ENCODE data around the gene MIP. TPM values are rescaled to one million over a fixed set of nuclear protein-coding genes. Genes with fewer than 3 reads are reported as not detected.

Gene MIP
- total and polyA plus RNA-seq, 2 donors from 2014 or later = not detected

GRCh38 chr12:56431850-56432249 is 22.6 kb downstream of the MIP start:
- FAIRE-seq = no peak
- H3K36me3 ChIP-seq (ENCODE audit: control insufficient read depth in 2 of 3, insufficient read depth in 3 of 3, low read length in 3 of 3) = peaks cover 0 to 3% (median 0%) of the 10 kb centered on the region in 3 donors
- no peak for TF ChIP-seq CTCF (IDR thresholded peaks at IDR 0.05; ENCODE audit: borderline replicate concordance, extremely low read depth, insufficient read depth)
- H3K4me3 ChIP-seq (ENCODE audit: low read length in 3 of 3) = no peak overlapping the region
- no peak overlapping the region for H3K9ac ChIP-seq (ENCODE audit: low read length in 3 of 3)
- no peak for DNase-seq
- H3K4me1 ChIP-seq (ENCODE audit: control insufficient read depth in 2 of 3, insufficient read depth in 2 of 3, low read depth in 1 of 3, low read length in 3 of 3) = no peaks in the 10 kb centered on the region
- H3K9me3 ChIP-seq (ENCODE audit: control insufficient read depth in 2 of 3, insufficient read depth in 1 of 3, low read length in 3 of 3) = no peaks in the 10 kb centered on the region
- intact Hi-C loops (cut with DNase I) = no loop called here
- no peak overlapping the region for H3K27ac ChIP-seq (ENCODE audit: low read depth in 2 of 2, low read length in 2 of 2)
- no peaks in the 10 kb centered on the region for H3K27me3 ChIP-seq (ENCODE audit: control insufficient read depth, insufficient read depth, low read length)

- no peak overlapping the region for H3K9ac ChIP-seq (ENCODE audit: low read length in 3 of 3)
- no peaks in the 10 kb centered on the region for H3K27me3 ChIP-seq (ENCODE audit: control insufficient read depth, insufficient read depth, low read length)
- H3K9me3 ChIP-seq (ENCODE audit: control insufficient read depth in 2 of 3, insufficient read depth in 1 of 3, low read length in 3 of 3) = no peaks in the 10 kb centered on the region
- H3K27ac ChIP-seq (ENCODE audit: low read depth in 2 of 2, low read length in 2 of 2) = no peak overlapping the region
- intact Hi-C loops (cut with DNase I) = no loop called here
- FAIRE-seq (no peak), DNase-seq (no peak)
- TF ChIP-seq CTCF (IDR thresholded peaks at IDR 0.05; ENCODE audit: borderline replicate concordance, extremely low read depth, insufficient read depth) = no peak
- no peak overlapping the region for H3K4me3 ChIP-seq (ENCODE audit: low read length in 3 of 3)
- H3K36me3 ChIP-seq (ENCODE audit: control insufficient read depth in 2 of 3, insufficient read depth in 3 of 3, low read length in 3 of 3) = peaks cover 0 to 3% (median 0%) of the 10 kb centered on the region in 3 donors
- no peaks in the 10 kb centered on the region for H3K4me1 ChIP-seq (ENCODE audit: control insufficient read depth in 2 of 3, insufficient read depth in 2 of 3, low read depth in 1 of 3, low read length in 3 of 3)
These were observed 23.2 kb downstream of the MIP start for GRCh38 chr12:56431288-56431687.

GRCh38 chr12:56425940-56426438 is 28.5 kb downstream of the MIP start:
- Histone ChIP-seq H3K9ac (ENCODE audit: low read length in 3 of 3) (no peak overlapping the region), H3K27me3 (ENCODE audit: control insufficient read depth, insufficient read depth, low read length) (no peaks in the 10 kb centered on the region), H3K4me1 (ENCODE audit: control insufficient read depth in 2 of 3, insufficient read depth in 2 of 3, low read depth in 1 of 3, low read length in 3 of 3) (no peaks in the 10 kb centered on the region), H3K4me3 (ENCODE audit: low read length in 3 of 3) (no peak overlapping the region), H3K9me3 (ENCODE audit: control insufficient read depth in 2 of 3, insufficient read depth in 1 of 3, low read length in 3 of 3) (no peaks in the 10 kb centered on the region), H3K36me3 (ENCODE audit: control insufficient read depth in 2 of 3, insufficient read depth in 3 of 3, low read length in 3 of 3) (peaks cover 0 to 4% (median 3%) of the 10 kb centered on the region in 3 donors), H3K27ac (ENCODE audit: low read depth in 2 of 2, low read length in 2 of 2) (no peak overlapping the region)
- DNase-seq = no peak
- FAIRE-seq = no peak
- TF ChIP-seq CTCF (IDR thresholded peaks at IDR 0.05; ENCODE audit: borderline replicate concordance, extremely low read depth, insufficient read depth) = no peak
- intact Hi-C loops (cut with DNase I) = no loop called here

- no peak for DNase-seq
- no peak for TF ChIP-seq CTCF (IDR thresholded peaks at IDR 0.05; ENCODE audit: borderline replicate concordance, extremely low read depth, insufficient read depth)
- H3K4me1 ChIP-seq (ENCODE audit: control insufficient read depth in 2 of 3, insufficient read depth in 2 of 3, low read depth in 1 of 3, low read length in 3 of 3) = no peaks in the 10 kb centered on the region
- peaks cover 0 to 4% (median 3%) of the 10 kb centered on the region in 3 donors for H3K36me3 ChIP-seq (ENCODE audit: control insufficient read depth in 2 of 3, insufficient read depth in 3 of 3, low read length in 3 of 3)
- no peaks in the 10 kb centered on the region for H3K9me3 ChIP-seq (ENCODE audit: control insufficient read depth in 2 of 3, insufficient read depth in 1 of 3, low read length in 3 of 3)
- H3K27me3 ChIP-seq (ENCODE audit: control insufficient read depth, insufficient read depth, low read length) = no peaks in the 10 kb centered on the region
- no peak overlapping the region for H3K27ac ChIP-seq (ENCODE audit: low read depth in 2 of 2, low read length in 2 of 2)
- no peak for FAIRE-seq
- H3K9ac ChIP-seq (ENCODE audit: low read length in 3 of 3) = no peak overlapping the region
- intact Hi-C loops (cut with DNase I) = no loop called here
- no peak overlapping the region for H3K4me3 ChIP-seq (ENCODE audit: low read length in 3 of 3)
These were observed 29.3 kb downstream of the MIP start for GRCh38 chr12:56425193-56425592.

Data from kidney (tissue), 14 donors.